H9 (cell line): ENCODE data around the gene MAGI1. TPM values are rescaled to one million over a fixed set of nuclear protein-coding genes. Genes with fewer than 3 reads are reported as not detected.

Experiments
- DNase-seq: peaks from one replicate; pipeline ENCODE4 v3.0.0-alpha.2; 2017
- H2AFZ ChIP-seq: one replicate; pipeline ENCODE4 v1.6.1; 2013; ENCODE audit warnings: mild to moderate bottlenecking, low read length, control low read depth, moderate library complexity
- H2AK5ac ChIP-seq: 2 replicates; pipeline ENCODE4 v1.6.1; 2013; ENCODE audit warnings: low read length, control low read depth, mixed read lengths; ENCODE audit not compliant: insufficient read length
- H2BK120ac ChIP-seq: one replicate; pipeline ENCODE4 v1.6.1; 2013; ENCODE audit warnings: low read depth, mild to moderate bottlenecking, low read length, control low read depth, inconsistent platforms; ENCODE audit not compliant: poor library complexity, severe bottlenecking
- H2BK12ac ChIP-seq: 2 replicates; pipeline ENCODE4 v1.6.1; 2013; ENCODE audit warnings: low read length, control low read depth, mixed read lengths, low read depth; ENCODE audit not compliant: insufficient read length
- H2BK15ac ChIP-seq: 2 replicates; pipeline ENCODE4 v1.6.1; 2013; ENCODE audit warnings: low read depth, low read length, control low read depth
- H2BK20ac ChIP-seq: one replicate; pipeline ENCODE4 v1.6.1; 2013; ENCODE audit warnings: low read depth, mild to moderate bottlenecking, low read length, control low read depth, inconsistent platforms; ENCODE audit not compliant: poor library complexity, severe bottlenecking
- H2BK5ac ChIP-seq: 2 replicates; pipeline ENCODE4 v1.6.1; 2013; ENCODE audit warnings: low read length, control low read depth, mixed read lengths; ENCODE audit not compliant: insufficient read length
- H3K14ac ChIP-seq: 2 replicates; pipeline ENCODE4 v1.6.1; 2013; ENCODE audit warnings: low read length, control low read depth; ENCODE audit not compliant: insufficient read depth
- H3K18ac ChIP-seq: 2 replicates; pipeline ENCODE4 v1.6.1; 2013; ENCODE audit warnings: low read depth, mild to moderate bottlenecking, mixed read lengths, low read length, control low read depth; ENCODE audit not compliant: insufficient read length
- H3K23ac ChIP-seq: 2 replicates; pipeline ENCODE4 v1.6.1; 2013; ENCODE audit warnings: low read length, control low read depth, mixed read lengths, low read depth; ENCODE audit not compliant: insufficient read length
- H3K23me2 ChIP-seq: 2 replicates; pipeline ENCODE4 v1.6.1; 2013; ENCODE audit warnings: low read depth, mild to moderate bottlenecking, mixed read lengths, low read length, control low read depth; ENCODE audit not compliant: insufficient read length, poor library complexity, severe bottlenecking
- H3K27ac ChIP-seq: 2 replicates; pipeline ENCODE4 v1.5.1; 2013; ENCODE audit warnings: low read length, control low read depth, mixed read lengths, low read depth; ENCODE audit not compliant: insufficient read length
- H3K27me3 ChIP-seq: 2 replicates; pipeline ENCODE4 v1.6.1; 2013; ENCODE audit warnings: low read length, control low read depth, inconsistent platforms; ENCODE audit not compliant: insufficient read depth
- H3K4ac ChIP-seq: 2 replicates; pipeline ENCODE4 v1.6.1; 2013; ENCODE audit warnings: low read depth, mild to moderate bottlenecking, control low read depth, inconsistent platforms, low read length, moderate library complexity
- H3K4me1 ChIP-seq: 2 replicates; pipeline ENCODE4 v1.6.1; 2013; ENCODE audit warnings: low read length, control low read depth, inconsistent platforms; ENCODE audit not compliant: insufficient read depth
- H3K4me2 ChIP-seq: 2 replicates; pipeline ENCODE4 v1.6.1; 2013; ENCODE audit warnings: low read length, control low read depth, mixed read lengths; ENCODE audit not compliant: insufficient read length, insufficient read depth
- H3K56ac ChIP-seq: 2 replicates; pipeline ENCODE4 v1.6.1; 2013; ENCODE audit warnings: low read depth, mild to moderate bottlenecking, mixed read lengths, low read length, control low read depth; ENCODE audit not compliant: insufficient read length
- H3K79me1 ChIP-seq: 2 replicates; pipeline ENCODE4 v1.6.1; 2013; ENCODE audit warnings: low read depth, mild to moderate bottlenecking, moderate library complexity, low read length, control low read depth, inconsistent platforms; ENCODE audit not compliant: insufficient read depth, poor library complexity, severe bottlenecking
- H3K79me2 ChIP-seq: 2 replicates; pipeline ENCODE4 v1.6.1; 2013; ENCODE audit warnings: low read length, control low read depth, inconsistent platforms; ENCODE audit not compliant: insufficient read depth
- H3K9ac ChIP-seq: 2 replicates; pipeline ENCODE4 v1.6.1; 2013; ENCODE audit warnings: low read length, control low read depth, mixed read lengths; ENCODE audit not compliant: insufficient read length; ENCODE audit errors: extremely low read depth
- H3K9me3 ChIP-seq: one replicate; pipeline ENCODE4 v1.6.1; 2013; ENCODE audit warnings: low read depth, low read length, inconsistent platforms; ENCODE audit not compliant: control insufficient read depth
- H3T11ph ChIP-seq: one replicate; pipeline ENCODE4 v1.6.1; 2013; ENCODE audit warnings: mild to moderate bottlenecking, low read length, control low read depth, inconsistent platforms
- H4K20me1 ChIP-seq: one replicate; pipeline ENCODE4 v1.6.1; 2013; ENCODE audit not compliant: control insufficient read depth, insufficient read length, insufficient read depth
- H4K5ac ChIP-seq: 2 replicates; pipeline ENCODE4 v1.6.1; 2013; ENCODE audit warnings: low read depth, mild to moderate bottlenecking, mixed read lengths, low read length, control low read depth; ENCODE audit not compliant: insufficient read length
- H4K8ac ChIP-seq: replicated peaks from 2 replicates; pipeline ENCODE4 v1.6.1; 2013; ENCODE audit warnings: low read length, control low read depth, mixed read lengths, low read depth; ENCODE audit not compliant: insufficient read length
- H4K91ac ChIP-seq: 2 replicates; pipeline ENCODE4 v1.6.1; 2013; ENCODE audit warnings: low read depth, mild to moderate bottlenecking, moderate library complexity, mixed read lengths, low read length, control low read depth; ENCODE audit not compliant: insufficient read length
- H3K27ac Mint-ChIP-seq, 3 experiments: 2 replicates in 2 of 3; 3 replicates in 1 of 3; pipeline ENCODE4 v1.8.0; 2020 to 2021; ENCODE audit warnings: mixed read lengths in 3 of 3, mild to moderate bottlenecking in 1 of 3, moderate library complexity in 1 of 3
- H3K27me3 Mint-ChIP-seq: 2 replicates; pipeline ENCODE4 v1.8.0; 2021; ENCODE audit warnings: low read depth, mild to moderate bottlenecking, moderate library complexity, mixed read lengths
- H3K36me3 Mint-ChIP-seq, 3 experiments: 2 replicates in 2 of 3; 3 replicates in 1 of 3; pipeline ENCODE4 v1.8.0; 2020 to 2021; ENCODE audit warnings: low read depth in 3 of 3, mixed read lengths in 3 of 3; ENCODE audit not compliant: insufficient read depth in 1 of 3
- H3K4me1 Mint-ChIP-seq, 2 experiments: 2 replicates each; pipeline ENCODE4 v1.8.0; 2020; ENCODE audit warnings: mixed read lengths in 2 of 2
- H3K4me3 Mint-ChIP-seq, 2 experiments: 2 replicates in 1 of 2; 3 replicates in 1 of 2; pipeline ENCODE4 v1.8.0; 2020 to 2021; ENCODE audit warnings: mild to moderate bottlenecking in 2 of 2, mixed read lengths in 2 of 2, moderate library complexity in 1 of 2
- H3K9me3 Mint-ChIP-seq, 2 experiments: 2 replicates in 1 of 2; 3 replicates in 1 of 2; pipeline ENCODE4 v1.8.0; 2020; ENCODE audit warnings: mild to moderate bottlenecking in 2 of 2, mixed read lengths in 2 of 2, moderate library complexity in 1 of 2
- CTCF ChIP-seq: fragments of 200-600 bp; sonication (generic); conservative IDR thresholded peaks from 3 replicates; pipeline ENCODE4 v1.8.0; 2021; ENCODE audit warnings: antibody characterized with exemption, mild to moderate bottlenecking
- WGBS: extraction: QIAGEN DNeasy Blood & Tissue Kit; methylation state at CpG from one replicate; pipeline ENCODE4 v1.1.7; 2013; ENCODE audit warnings: missing lambda C conversion rate, low lambda C conversion rate, mixed read lengths; ENCODE audit not compliant: insufficient read length; ENCODE audit errors: extremely low coverage; 5-methylcytosine and 5-hydroxymethylcytosine counted together
- total RNA-seq: library from RNA; stranded (reverse); gene quantifications from 2 replicates; pipeline ENCODE4 v1.2.1, GENCODE V29; 2021

The MAGI1 gene
- total RNA-seq, 1 experiment from 2014 or later = 65.7 TPM

- Histone ChIP-seq H3K9me3 (no peaks in the 10 kb centered on the region), H4K20me1 (no peaks in the 10 kb centered on the region), H3K56ac (no peak overlapping the region), H3K4me1 (peaks cover 9% of the 10 kb centered on the region; the same call in 1 of the 2 replicates), H2AFZ (no peak overlapping the region), H2BK12ac (no peak overlapping the region), H4K91ac (no peak overlapping the region), H2BK20ac (no peak overlapping the region), H3K23me2 (no peaks in the 10 kb centered on the region), H2BK120ac (no peak overlapping the region), H2BK15ac (no peak overlapping the region), H2BK5ac (no peak overlapping the region), H2AK5ac (no peak overlapping the region), H3K4ac (no peak overlapping the region), H3K23ac (no peak overlapping the region), H3K27me3 (no peaks in the 10 kb centered on the region), H3K4me2 (no peak overlapping the region), H3K14ac (no peak overlapping the region), H4K5ac (no peak overlapping the region), H3K27ac (no peak overlapping the region), H3T11ph (no peak overlapping the region), H3K79me1 (peaks cover 8% of the 10 kb centered on the region), H3K9ac (no peak overlapping the region), H3K79me2 (peaks cover 2% of the 10 kb centered on the region; the same call in 1 of the 2 replicates), H3K18ac (no peak overlapping the region), H4K8ac (no peak overlapping the region)
- H3K27me3 Mint-ChIP-seq = peaks cover 2% of the 10 kb centered on the region; the same call in 1 of the 2 replicates
- H3K36me3 Mint-ChIP-seq = peaks cover 4 to 7% (median 7%) of the 10 kb centered on the region in 3 experiments; a peak in 4 of 7 replicates
- peaks cover 30 to 32% of the 10 kb centered on the region in 2 experiments for H3K4me1 Mint-ChIP-seq
- no peak overlapping the region for H3K27ac Mint-ChIP-seq
- DNase-seq = no peak
- H3K9me3 Mint-ChIP-seq = peaks cover 4% of the 10 kb centered on the region in 2 experiments; a peak in 3 of 5 replicates
- WGBS = no CpG with 5 or more reads among the region's 2 CpGs
- TF ChIP-seq CTCF = no peak
- no peak overlapping the region for H3K4me3 Mint-ChIP-seq
Measured at GRCh38 chr3:65521032-65521431, 517.7 kb downstream of the MAGI1 start.
